GM23338 (cell line): ENCODE data around the gene RNF152. TPM values are rescaled to one million over a fixed set of nuclear protein-coding genes. Genes with fewer than 3 reads are reported as not detected.

Experiments
- ATAC-seq: fragments of 200-7000 bp; cut with Tn5 transposase; 3 replicates; pipeline ENCODE4 v1.9.1; 2020
- DNase-seq: peaks from one replicate; pipeline ENCODE4 v3.0.0-alpha.2; 2015; ENCODE audit warnings: low spot score
- H2AFZ ChIP-seq: fragments of 200-600 bp; sonication (generic); 2 replicates; pipeline ENCODE4 v1.8.0; 2016; ENCODE audit warnings: antibody characterized with exemption, mild to moderate bottlenecking, moderate library complexity
- H3F3A ChIP-seq: fragments of 200-600 bp; sonication (generic); replicated peaks from 2 replicates; pipeline ENCODE4 v1.8.0; 2017; ENCODE audit warnings: antibody characterized with exemption, mixed run types, low read depth
- H3K27ac ChIP-seq: fragments of 200-600 bp; sonication (generic); 2 replicates; pipeline ENCODE4 v1.6.1; 2016; ENCODE audit warnings: low read depth
- H3K27me3 ChIP-seq: fragments of 200-600 bp; sonication (generic); 2 replicates; pipeline ENCODE4 v1.8.0; 2016; ENCODE audit warnings: mild to moderate bottlenecking, mixed run types, moderate library complexity; ENCODE audit not compliant: insufficient read depth
- H3K36me3 ChIP-seq: fragments of 200-600 bp; sonication (generic); 2 replicates; pipeline ENCODE4 v1.8.0; 2016; ENCODE audit warnings: mild to moderate bottlenecking; ENCODE audit not compliant: insufficient read depth
- H3K4me1 ChIP-seq: fragments of 200-600 bp; sonication (generic); 2 replicates; pipeline ENCODE4 v1.8.0; 2016; ENCODE audit warnings: mild to moderate bottlenecking, moderate library complexity; ENCODE audit not compliant: insufficient read depth
- H3K4me2 ChIP-seq: fragments of 200-600 bp; sonication (generic); 2 replicates; pipeline ENCODE4 v1.7.1; 2017; ENCODE audit warnings: mixed run types
- H3K4me3 ChIP-seq: fragments of 200-600 bp; sonication (generic); 2 replicates; pipeline ENCODE4 v1.6.1; 2016; ENCODE audit warnings: mixed run types
- H3K79me2 ChIP-seq: fragments of 200-600 bp; sonication (generic); replicated peaks from 2 replicates; pipeline ENCODE4 v1.8.0; 2017; ENCODE audit warnings: mild to moderate bottlenecking; ENCODE audit not compliant: insufficient read depth
- H3K9me2 ChIP-seq: fragments of 200-600 bp; sonication (generic); 2 replicates; pipeline ENCODE4 v1.8.0; 2017; ENCODE audit not compliant: insufficient read depth
- H4K20me1 ChIP-seq: fragments of 200-600 bp; sonication (generic); replicated peaks from 2 replicates; pipeline ENCODE4 v1.8.0; 2017; ENCODE audit warnings: mild to moderate bottlenecking; ENCODE audit not compliant: insufficient read depth
- H3K27ac Mint-ChIP-seq: 2 replicates; pipeline ENCODE4 v1.8.0; 2020; ENCODE audit warnings: inconsistent platforms, mild to moderate bottlenecking, moderate library complexity, mixed read lengths
- H3K27me3 Mint-ChIP-seq: 3 replicates; pipeline ENCODE4 v1.8.0; 2022; ENCODE audit warnings: low read depth, mild to moderate bottlenecking, moderate library complexity, mixed read lengths, inconsistent platforms; ENCODE audit not compliant: insufficient read depth, poor library complexity
- H3K36me3 Mint-ChIP-seq: 3 replicates; pipeline ENCODE4 v1.8.0; 2021; ENCODE audit warnings: low read depth, mild to moderate bottlenecking, inconsistent platforms, moderate library complexity, mixed read lengths
- H3K4me1 Mint-ChIP-seq: 3 replicates; pipeline ENCODE4 v1.8.0; 2020; ENCODE audit warnings: mild to moderate bottlenecking, inconsistent platforms, mixed read lengths
- H3K4me3 Mint-ChIP-seq: 3 replicates; pipeline ENCODE4 v1.8.0; 2021; ENCODE audit warnings: moderate library complexity, mild to moderate bottlenecking, inconsistent platforms, mixed read lengths
- H3K9me3 Mint-ChIP-seq: 3 replicates; pipeline ENCODE4 v1.8.0; 2020; ENCODE audit warnings: moderate library complexity, mild to moderate bottlenecking, inconsistent platforms, mixed read lengths
- CREB1 ChIP-seq: fragments of 250-450 bp; sonication (Bioruptor Pico); IDR thresholded peaks from 2 replicates; pipeline ENCODE4 v1.5.0; 2020; ENCODE audit warnings: low read depth, mild to moderate bottlenecking, moderate library complexity
- EZH2 ChIP-seq: fragments of 200-600 bp; sonication (generic); IDR thresholded peaks from one replicate; pipeline ENCODE4 v1.8.0; 2017; ENCODE audit warnings: antibody characterized with exemption, mild to moderate bottlenecking, low read depth; ENCODE audit not compliant: unreplicated experiment
- EZH2phosphoT487 ChIP-seq: fragments of 200-600 bp; sonication (generic); IDR thresholded peaks from one replicate; pipeline ENCODE4 v1.8.1; 2018; ENCODE audit warnings: antibody characterized with exemption; ENCODE audit not compliant: unreplicated experiment
- JUNB ChIP-seq: IDR thresholded peaks from one replicate; pipeline ENCODE4 v1.6.1; 2016; ENCODE audit warnings: antibody characterized with exemption; ENCODE audit not compliant: unreplicated experiment
- NANOG ChIP-seq: IDR thresholded peaks from 2 replicates; pipeline ENCODE4 v1.6.1; 2016; ENCODE audit warnings: antibody characterized with exemption, borderline replicate concordance
- POLR2AphosphoS5 ChIP-seq: IDR thresholded peaks from 2 replicates; pipeline ENCODE4 v1.6.1; 2016; ENCODE audit warnings: antibody characterized with exemption, low read depth
- STAT1 ChIP-seq: IDR thresholded peaks from one replicate; pipeline ENCODE4 v1.6.1; 2016; ENCODE audit warnings: antibody characterized with exemption; ENCODE audit not compliant: unreplicated experiment
- ZNF114 ChIP-seq: fragments of 250-450 bp; sonication (Bioruptor Pico); IDR thresholded peaks from 2 replicates; pipeline ENCODE4 v1.5.0; 2020; ENCODE audit warnings: mild to moderate bottlenecking, moderate library complexity
- ZNF331 ChIP-seq: fragments of 250-450 bp; sonication (Bioruptor Pico); IDR thresholded peaks from 2 replicates; pipeline ENCODE4 v1.5.0; 2020; ENCODE audit warnings: low read depth, mild to moderate bottlenecking, moderate library complexity
- polyA plus RNA-seq: library from polyadenylated mRNA; unstranded; fragments of >200 nt; fragmentation: Nextera tagmentation; extraction: Ambion mirVana; gene quantifications from 2 replicates; pipeline ENCODE4 v1.2.1, GENCODE V29; 2016
- total RNA-seq: library from RNA; depleted of rRNA; stranded (reverse); fragments of >200 nt; shearing (Covaris generic); gene quantifications from 2 replicates; pipeline ENCODE4 v1.2.3, GENCODE V29; 2014
- TF ChIP-seq, protein P1 (sequence below), 2 experiments: fragments of 200-600 bp in 1 of 2; sonication (generic) in 1 of 2; conservative IDR thresholded peaks; 2 replicates each; pipeline versions ENCODE4 v1.5.1 to v1.6.1; 2016 to 2017; ENCODE audit warnings: antibody characterized with exemption in 2 of 2, low read depth in 2 of 2, mild to moderate bottlenecking in 2 of 2, moderate library complexity in 1 of 2
- TF ChIP-seq, protein P2 (sequence below): IDR thresholded peaks from one replicate; pipeline ENCODE4 v1.6.1; 2018; ENCODE audit warnings: antibody characterized with exemption; ENCODE audit not compliant: unreplicated experiment
- TF ChIP-seq, protein P3 (sequence below): fragments of 250-450 bp; sonication (Bioruptor Pico); IDR thresholded peaks from 2 replicates; pipeline ENCODE4 v1.5.0; 2020; ENCODE audit warnings: mild to moderate bottlenecking, moderate library complexity
- TF ChIP-seq, protein P4 (sequence below): IDR thresholded peaks from 2 replicates; pipeline ENCODE4 v1.6.1; 2016; ENCODE audit warnings: antibody characterized with exemption

Gene RNF152
- total and polyA plus RNA-seq, 2 experiments from 2014 or later = 1.2 to 2.9 TPM

DNA sequence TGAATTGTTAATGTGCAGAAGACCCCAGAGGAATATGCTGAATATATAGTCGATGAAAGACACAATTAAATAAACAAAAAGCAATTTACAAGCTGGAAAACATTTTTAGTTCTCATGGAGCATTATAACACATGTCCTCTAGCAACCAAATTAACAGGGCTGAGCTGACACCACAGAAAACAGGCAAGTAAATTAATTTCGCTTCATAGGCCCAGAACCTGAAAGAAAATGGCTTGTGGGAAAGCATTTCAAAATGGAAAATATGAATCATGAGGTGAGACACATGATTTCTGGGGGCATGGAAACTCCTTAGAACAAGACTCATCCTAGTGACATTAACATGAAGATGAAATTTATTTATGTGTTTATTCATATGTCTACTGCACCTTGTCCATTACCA is 25.0 kb upstream of the RNF152 start:
- H4K20me1 ChIP-seq = no peaks in the 10 kb centered on the region
- no peaks in the 10 kb centered on the region for H3K79me2 ChIP-seq
- H3K4me1 Mint-ChIP-seq = no peaks in the 10 kb centered on the region
- no peak for DNase-seq
- H3K9me3 Mint-ChIP-seq = no peaks in the 10 kb centered on the region
- no peak overlapping the region for H3K27ac Mint-ChIP-seq
- no peaks in the 10 kb centered on the region for H3K36me3 Mint-ChIP-seq
- no peaks in the 10 kb centered on the region for H3K4me1 ChIP-seq
- H3K27me3 Mint-ChIP-seq = no peaks in the 10 kb centered on the region
- H3K9me2 ChIP-seq = no peaks in the 10 kb centered on the region
- no peak overlapping the region for H3K4me3 ChIP-seq
- no peaks in the 10 kb centered on the region for H3K36me3 ChIP-seq
- no peak for TF ChIP-seq ZNF331
- TF ChIP-seq EZH2 = no peak
- no peak for TF ChIP-seq STAT1
- TF ChIP-seq, protein P1, sequence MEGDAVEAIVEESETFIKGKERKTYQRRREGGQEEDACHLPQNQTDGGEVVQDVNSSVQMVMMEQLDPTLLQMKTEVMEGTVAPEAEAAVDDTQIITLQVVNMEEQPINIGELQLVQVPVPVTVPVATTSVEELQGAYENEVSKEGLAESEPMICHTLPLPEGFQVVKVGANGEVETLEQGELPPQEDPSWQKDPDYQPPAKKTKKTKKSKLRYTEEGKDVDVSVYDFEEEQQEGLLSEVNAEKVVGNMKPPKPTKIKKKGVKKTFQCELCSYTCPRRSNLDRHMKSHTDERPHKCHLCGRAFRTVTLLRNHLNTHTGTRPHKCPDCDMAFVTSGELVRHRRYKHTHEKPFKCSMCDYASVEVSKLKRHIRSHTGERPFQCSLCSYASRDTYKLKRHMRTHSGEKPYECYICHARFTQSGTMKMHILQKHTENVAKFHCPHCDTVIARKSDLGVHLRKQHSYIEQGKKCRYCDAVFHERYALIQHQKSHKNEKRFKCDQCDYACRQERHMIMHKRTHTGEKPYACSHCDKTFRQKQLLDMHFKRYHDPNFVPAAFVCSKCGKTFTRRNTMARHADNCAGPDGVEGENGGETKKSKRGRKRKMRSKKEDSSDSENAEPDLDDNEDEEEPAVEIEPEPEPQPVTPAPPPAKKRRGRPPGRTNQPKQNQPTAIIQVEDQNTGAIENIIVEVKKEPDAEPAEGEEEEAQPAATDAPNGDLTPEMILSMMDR (conservative IDR thresholded peaks at IDR 0.05; ENCODE audit: low read depth in 2 of 2) = no peak
- no peak for TF ChIP-seq POLR2AphosphoS5
- TF ChIP-seq EZH2phosphoT487 = no peak
- TF ChIP-seq, protein P2, sequence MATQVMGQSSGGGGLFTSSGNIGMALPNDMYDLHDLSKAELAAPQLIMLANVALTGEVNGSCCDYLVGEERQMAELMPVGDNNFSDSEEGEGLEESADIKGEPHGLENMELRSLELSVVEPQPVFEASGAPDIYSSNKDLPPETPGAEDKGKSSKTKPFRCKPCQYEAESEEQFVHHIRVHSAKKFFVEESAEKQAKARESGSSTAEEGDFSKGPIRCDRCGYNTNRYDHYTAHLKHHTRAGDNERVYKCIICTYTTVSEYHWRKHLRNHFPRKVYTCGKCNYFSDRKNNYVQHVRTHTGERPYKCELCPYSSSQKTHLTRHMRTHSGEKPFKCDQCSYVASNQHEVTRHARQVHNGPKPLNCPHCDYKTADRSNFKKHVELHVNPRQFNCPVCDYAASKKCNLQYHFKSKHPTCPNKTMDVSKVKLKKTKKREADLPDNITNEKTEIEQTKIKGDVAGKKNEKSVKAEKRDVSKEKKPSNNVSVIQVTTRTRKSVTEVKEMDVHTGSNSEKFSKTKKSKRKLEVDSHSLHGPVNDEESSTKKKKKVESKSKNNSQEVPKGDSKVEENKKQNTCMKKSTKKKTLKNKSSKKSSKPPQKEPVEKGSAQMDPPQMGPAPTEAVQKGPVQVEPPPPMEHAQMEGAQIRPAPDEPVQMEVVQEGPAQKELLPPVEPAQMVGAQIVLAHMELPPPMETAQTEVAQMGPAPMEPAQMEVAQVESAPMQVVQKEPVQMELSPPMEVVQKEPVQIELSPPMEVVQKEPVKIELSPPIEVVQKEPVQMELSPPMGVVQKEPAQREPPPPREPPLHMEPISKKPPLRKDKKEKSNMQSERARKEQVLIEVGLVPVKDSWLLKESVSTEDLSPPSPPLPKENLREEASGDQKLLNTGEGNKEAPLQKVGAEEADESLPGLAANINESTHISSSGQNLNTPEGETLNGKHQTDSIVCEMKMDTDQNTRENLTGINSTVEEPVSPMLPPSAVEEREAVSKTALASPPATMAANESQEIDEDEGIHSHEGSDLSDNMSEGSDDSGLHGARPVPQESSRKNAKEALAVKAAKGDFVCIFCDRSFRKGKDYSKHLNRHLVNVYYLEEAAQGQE = no peak
- TF ChIP-seq ZNF114 (CRISPR knock-in tag) = no peak
- TF ChIP-seq, protein P3, sequence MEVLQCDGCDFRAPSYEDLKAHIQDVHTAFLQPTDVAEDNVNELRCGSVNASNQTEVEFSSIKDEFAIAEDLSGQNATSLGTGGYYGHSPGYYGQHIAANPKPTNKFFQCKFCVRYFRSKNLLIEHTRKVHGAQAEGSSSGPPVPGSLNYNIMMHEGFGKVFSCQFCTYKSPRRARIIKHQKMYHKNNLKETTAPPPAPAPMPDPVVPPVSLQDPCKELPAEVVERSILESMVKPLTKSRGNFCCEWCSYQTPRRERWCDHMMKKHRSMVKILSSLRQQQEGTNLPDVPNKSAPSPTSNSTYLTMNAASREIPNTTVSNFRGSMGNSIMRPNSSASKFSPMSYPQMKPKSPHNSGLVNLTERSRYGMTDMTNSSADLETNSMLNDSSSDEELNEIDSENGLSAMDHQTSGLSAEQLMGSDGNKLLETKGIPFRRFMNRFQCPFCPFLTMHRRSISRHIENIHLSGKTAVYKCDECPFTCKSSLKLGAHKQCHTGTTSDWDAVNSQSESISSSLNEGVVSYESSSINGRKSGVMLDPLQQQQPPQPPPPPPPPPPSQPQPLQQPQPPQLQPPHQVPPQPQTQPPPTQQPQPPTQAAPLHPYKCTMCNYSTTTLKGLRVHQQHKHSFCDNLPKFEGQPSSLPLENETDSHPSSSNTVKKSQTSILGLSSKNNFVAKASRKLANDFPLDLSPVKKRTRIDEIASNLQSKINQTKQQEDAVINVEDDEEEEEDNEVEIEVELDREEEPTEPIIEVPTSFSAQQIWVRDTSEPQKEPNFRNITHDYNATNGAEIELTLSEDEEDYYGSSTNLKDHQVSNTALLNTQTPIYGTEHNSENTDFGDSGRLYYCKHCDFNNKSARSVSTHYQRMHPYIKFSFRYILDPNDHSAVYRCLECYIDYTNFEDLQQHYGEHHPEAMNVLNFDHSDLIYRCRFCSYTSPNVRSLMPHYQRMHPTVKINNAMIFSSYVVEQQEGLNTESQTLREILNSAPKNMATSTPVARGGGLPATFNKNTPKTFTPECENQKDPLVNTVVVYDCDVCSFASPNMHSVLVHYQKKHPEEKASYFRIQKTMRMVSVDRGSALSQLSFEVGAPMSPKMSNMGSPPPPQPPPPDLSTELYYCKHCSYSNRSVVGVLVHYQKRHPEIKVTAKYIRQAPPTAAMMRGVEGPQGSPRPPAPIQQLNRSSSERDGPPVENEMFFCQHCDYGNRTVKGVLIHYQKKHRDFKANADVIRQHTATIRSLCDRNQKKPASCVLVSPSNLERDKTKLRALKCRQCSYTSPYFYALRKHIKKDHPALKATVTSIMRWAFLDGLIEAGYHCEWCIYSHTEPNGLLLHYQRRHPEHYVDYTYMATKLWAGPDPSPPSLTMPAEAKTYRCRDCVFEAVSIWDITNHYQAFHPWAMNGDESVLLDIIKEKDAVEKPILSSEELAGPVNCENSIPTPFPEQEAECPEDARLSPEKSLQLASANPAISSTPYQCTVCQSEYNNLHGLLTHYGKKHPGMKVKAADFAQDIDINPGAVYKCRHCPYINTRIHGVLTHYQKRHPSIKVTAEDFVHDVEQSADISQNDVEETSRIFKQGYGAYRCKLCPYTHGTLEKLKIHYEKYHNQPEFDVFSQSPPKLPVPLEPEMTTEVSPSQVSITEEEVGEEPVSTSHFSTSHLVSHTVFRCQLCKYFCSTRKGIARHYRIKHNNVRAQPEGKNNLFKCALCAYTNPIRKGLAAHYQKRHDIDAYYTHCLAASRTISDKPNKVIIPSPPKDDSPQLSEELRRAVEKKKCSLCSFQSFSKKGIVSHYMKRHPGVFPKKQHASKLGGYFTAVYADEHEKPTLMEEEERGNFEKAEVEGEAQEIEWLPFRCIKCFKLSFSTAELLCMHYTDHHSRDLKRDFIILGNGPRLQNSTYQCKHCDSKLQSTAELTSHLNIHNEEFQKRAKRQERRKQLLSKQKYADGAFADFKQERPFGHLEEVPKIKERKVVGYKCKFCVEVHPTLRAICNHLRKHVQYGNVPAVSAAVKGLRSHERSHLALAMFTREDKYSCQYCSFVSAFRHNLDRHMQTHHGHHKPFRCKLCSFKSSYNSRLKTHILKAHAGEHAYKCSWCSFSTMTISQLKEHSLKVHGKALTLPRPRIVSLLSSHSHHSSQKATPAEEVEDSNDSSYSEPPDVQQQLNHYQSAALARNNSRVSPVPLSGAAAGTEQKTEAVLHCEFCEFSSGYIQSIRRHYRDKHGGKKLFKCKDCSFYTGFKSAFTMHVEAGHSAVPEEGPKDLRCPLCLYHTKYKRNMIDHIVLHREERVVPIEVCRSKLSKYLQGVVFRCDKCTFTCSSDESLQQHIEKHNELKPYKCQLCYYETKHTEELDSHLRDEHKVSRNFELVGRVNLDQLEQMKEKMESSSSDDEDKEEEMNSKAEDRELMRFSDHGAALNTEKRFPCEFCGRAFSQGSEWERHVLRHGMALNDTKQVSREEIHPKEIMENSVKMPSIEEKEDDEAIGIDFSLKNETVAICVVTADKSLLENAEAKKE (CRISPR knock-in tag) = no peak
- TF ChIP-seq, protein P4, sequence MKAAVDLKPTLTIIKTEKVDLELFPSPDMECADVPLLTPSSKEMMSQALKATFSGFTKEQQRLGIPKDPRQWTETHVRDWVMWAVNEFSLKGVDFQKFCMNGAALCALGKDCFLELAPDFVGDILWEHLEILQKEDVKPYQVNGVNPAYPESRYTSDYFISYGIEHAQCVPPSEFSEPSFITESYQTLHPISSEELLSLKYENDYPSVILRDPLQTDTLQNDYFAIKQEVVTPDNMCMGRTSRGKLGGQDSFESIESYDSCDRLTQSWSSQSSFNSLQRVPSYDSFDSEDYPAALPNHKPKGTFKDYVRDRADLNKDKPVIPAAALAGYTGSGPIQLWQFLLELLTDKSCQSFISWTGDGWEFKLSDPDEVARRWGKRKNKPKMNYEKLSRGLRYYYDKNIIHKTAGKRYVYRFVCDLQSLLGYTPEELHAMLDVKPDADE = no peak
- TF ChIP-seq JUNB = no peak
- TF ChIP-seq NANOG = no peak
- no peak for TF ChIP-seq CREB1
- H3F3A ChIP-seq = no peaks in the 10 kb centered on the region
- no peaks in the 10 kb centered on the region for H3K27me3 ChIP-seq
- no peak for ATAC-seq
- H2AFZ ChIP-seq = no peak overlapping the region
- no peak overlapping the region for H3K4me2 ChIP-seq
- no peak overlapping the region for H3K4me3 Mint-ChIP-seq
- H3K27ac ChIP-seq = no peak overlapping the region
